Measurements from ENCODE around the gene BAG5. TPM values are rescaled to one million over a fixed set of nuclear protein-coding genes. Genes with fewer than 3 reads are reported as not detected.

Gene BAG5
- total RNA-seq, 1 experiment from 2014 or later: 29.2 TPM

DNA sequence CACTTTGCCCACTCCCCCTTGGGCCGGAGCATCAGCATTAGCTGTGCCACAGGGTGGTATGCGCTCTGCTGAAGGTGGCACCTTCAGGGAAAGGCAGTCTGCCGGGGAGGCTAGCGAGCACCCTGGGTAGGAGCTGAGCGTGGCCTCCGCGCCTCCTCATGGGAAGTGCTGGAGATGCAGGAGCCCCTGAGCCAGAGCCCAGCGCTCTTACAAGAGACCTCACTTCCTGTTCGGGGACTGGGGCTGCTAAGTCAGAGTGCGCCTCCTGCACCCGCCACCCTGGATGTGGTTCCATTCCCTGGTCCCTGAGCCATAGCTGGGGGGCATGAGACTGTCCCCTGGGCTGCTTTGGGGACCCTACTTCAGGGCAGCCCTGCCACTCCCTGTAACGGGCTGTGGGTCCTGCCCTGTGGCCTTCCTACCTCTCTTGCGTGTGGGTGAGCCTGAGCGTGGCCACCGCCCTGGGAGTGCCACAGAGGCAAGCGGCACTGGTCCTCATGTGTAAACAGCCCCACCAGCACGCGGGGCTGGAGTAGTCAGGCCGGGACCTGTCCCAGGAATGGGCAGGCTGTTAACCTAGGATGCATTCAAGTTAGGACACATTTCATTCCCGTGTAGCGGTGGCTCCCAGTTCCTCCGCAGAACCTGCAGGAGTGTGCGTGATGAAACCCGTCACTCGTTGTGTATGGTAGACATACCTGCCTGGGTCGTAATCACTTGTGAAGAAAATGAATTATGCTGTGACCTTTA, 19.7 kb upstream of the BAG5 start:
- H3K27ac Mint-ChIP-seq: 0 out of 2 replicates have a peak overlapping the region, but pooled peaks have one; percentile 53
- TF ChIP-seq ZNF396 (CRISPR knock-in tag; IDR thresholded peaks at IDR 0.05; ENCODE audit: borderline replicate concordance): no peak
- no peak for TF ChIP-seq FOXK1 (CRISPR knock-in tag; IDR thresholded peaks at IDR 0.05)
- TF ChIP-seq, protein P1, sequence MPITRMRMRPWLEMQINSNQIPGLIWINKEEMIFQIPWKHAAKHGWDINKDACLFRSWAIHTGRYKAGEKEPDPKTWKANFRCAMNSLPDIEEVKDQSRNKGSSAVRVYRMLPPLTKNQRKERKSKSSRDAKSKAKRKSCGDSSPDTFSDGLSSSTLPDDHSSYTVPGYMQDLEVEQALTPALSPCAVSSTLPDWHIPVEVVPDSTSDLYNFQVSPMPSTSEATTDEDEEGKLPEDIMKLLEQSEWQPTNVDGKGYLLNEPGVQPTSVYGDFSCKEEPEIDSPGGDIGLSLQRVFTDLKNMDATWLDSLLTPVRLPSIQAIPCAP (CRISPR knock-in tag; IDR thresholded peaks at IDR 0.05): no peak
- TF ChIP-seq, protein P2, sequence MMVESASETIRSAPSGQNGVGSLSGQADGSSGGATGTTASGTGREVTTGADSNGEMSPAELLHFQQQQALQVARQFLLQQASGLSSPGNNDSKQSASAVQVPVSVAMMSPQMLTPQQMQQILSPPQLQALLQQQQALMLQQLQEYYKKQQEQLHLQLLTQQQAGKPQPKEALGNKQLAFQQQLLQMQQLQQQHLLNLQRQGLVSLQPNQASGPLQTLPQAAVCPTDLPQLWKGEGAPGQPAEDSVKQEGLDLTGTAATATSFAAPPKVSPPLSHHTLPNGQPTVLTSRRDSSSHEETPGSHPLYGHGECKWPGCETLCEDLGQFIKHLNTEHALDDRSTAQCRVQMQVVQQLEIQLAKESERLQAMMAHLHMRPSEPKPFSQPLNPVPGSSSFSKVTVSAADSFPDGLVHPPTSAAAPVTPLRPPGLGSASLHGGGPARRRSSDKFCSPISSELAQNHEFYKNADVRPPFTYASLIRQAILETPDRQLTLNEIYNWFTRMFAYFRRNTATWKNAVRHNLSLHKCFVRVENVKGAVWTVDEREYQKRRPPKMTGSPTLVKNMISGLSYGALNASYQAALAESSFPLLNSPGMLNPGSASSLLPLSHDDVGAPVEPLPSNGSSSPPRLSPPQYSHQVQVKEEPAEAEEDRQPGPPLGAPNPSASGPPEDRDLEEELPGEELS (CRISPR knock-in tag; IDR thresholded peaks at IDR 0.05): no peak
- TF ChIP-seq, protein P3, sequence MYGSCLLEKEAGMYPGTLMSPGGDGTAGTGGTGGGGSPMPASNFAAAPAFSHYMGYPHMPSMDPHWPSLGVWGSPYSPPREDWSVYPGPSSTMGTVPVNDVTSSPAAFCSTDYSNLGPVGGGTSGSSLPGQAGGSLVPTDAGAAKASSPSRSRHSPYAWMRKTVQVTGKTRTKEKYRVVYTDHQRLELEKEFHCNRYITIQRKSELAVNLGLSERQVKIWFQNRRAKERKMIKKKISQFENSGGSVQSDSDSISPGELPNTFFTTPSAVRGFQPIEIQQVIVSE (CRISPR knock-in tag; IDR thresholded peaks at IDR 0.05; ENCODE audit: borderline replicate concordance): no peak
- ChIA-PET CTCF (no interaction called here), POLR2A (no interaction called here)
- H3K27me3 Mint-ChIP-seq (ENCODE audit: low read depth): no peaks in the 10 kb centered on the region
- H3K4me3 Mint-ChIP-seq: no peak overlapping the region
- peak; percentile 72 for ATAC-seq
- no peak for DNase-seq (ENCODE audit: low spot score)
- H3K36me3 Mint-ChIP-seq: peaks cover 24% of the 10 kb centered on the region
- no peaks in the 10 kb centered on the region for H3K4me1 Mint-ChIP-seq
- H3K9me3 Mint-ChIP-seq: peaks cover 3% of the 10 kb centered on the region

DNA sequence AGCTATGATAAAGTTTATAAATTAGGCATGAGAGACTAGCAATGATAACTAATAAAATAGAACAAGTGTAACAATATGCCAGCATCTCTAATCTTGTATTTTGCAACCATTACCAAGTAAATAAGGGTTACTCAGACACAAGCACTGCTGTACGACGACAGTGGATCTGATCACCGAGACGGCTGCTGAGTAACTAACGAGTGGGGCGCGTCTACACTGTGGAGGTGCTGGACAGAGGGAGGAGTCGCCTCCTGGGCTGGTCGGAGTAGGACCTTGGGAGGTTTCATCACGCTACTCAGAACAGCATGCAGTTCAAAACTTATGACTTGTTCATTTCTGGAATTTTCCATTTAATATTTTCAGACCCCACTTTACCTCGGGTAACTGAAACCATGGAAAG, 18.7 kb upstream of the BAG5 start:
- ChIA-PET POLR2A (no interaction called here), CTCF (no interaction called here)
- Mint-ChIP-seq H3K9me3 (peaks cover 3% of the 10 kb centered on the region), H3K4me1 (no peaks in the 10 kb centered on the region), H3K27me3 (ENCODE audit: low read depth) (no peaks in the 10 kb centered on the region), H3K27ac (no peak overlapping the region), H3K36me3 (peaks cover 21% of the 10 kb centered on the region), H3K4me3 (no peak overlapping the region)
- ATAC-seq (no peak), DNase-seq (ENCODE audit: low spot score) (no peak)
- TF ChIP-seq KAT7 (CRISPR knock-in tag; IDR thresholded peaks at IDR 0.05; ENCODE audit: borderline replicate concordance): no peak
- TF ChIP-seq, protein P4, sequence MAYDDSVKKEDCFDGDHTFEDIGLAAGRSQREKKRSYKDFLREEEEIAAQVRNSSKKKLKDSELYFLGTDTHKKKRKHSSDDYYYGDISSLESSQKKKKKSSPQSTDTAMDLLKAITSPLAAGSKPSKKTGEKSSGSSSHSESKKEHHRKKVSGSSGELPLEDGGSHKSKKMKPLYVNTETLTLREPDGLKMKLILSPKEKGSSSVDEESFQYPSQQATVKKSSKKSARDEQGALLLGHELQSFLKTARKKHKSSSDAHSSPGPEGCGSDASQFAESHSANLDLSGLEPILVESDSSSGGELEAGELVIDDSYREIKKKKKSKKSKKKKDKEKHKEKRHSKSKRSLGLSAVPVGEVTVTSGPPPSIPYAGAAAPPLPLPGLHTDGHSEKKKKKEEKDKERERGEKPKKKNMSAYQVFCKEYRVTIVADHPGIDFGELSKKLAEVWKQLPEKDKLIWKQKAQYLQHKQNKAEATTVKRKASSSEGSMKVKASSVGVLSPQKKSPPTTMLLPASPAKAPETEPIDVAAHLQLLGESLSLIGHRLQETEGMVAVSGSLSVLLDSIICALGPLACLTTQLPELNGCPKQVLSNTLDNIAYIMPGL (CRISPR knock-in tag; IDR thresholded peaks at IDR 0.05): no peak
- TF ChIP-seq EMX1 (CRISPR knock-in tag; IDR thresholded peaks at IDR 0.05): no peak
- TF ChIP-seq HMGA2 (CRISPR knock-in tag; IDR thresholded peaks at IDR 0.05): no peak
- no peak for TF ChIP-seq TP53 (CRISPR knock-in tag; IDR thresholded peaks at IDR 0.05)
- TF ChIP-seq ATF1 (CRISPR knock-in tag; IDR thresholded peaks at IDR 0.05): no peak
- TF ChIP-seq, protein P5, sequence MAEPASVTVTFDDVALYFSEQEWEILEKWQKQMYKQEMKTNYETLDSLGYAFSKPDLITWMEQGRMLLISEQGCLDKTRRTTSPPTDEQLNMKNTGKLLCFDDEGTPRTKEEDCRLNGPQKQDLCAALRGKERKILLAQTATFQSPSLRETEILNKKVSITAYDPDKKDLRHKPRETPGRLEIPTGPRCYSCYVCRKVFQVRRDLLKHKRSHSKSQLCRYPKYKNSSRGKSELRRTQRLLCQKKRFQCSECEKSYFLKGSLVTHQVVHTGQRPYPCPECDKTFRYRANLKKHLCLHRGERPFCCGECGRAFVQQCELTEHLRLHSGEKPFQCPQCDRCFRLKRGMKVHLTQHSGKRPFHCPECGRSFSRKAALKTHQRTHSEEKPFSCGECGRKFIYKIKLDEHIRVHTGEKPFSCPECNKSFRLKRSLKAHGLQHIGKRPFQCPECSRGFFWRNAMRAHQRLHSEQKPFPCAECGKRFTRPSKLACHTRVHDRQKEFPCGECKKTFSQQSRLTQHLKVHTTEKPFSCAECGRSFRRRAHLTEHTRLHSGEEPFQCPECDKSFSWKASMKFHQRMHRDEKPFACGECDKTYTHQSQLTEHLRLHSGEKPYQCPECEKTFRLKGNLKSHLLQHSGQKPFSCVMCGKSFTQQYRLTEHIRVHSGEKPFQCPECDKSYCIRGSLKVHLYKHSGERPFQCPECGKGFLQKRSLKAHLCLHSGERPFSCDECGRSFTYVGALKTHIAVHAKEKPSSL (CRISPR knock-in tag; conservative IDR thresholded peaks at IDR 0.05): no peak
- TF ChIP-seq SP1 (CRISPR knock-in tag; conservative IDR thresholded peaks at IDR 0.05): no peak
- TF ChIP-seq, protein P6, sequence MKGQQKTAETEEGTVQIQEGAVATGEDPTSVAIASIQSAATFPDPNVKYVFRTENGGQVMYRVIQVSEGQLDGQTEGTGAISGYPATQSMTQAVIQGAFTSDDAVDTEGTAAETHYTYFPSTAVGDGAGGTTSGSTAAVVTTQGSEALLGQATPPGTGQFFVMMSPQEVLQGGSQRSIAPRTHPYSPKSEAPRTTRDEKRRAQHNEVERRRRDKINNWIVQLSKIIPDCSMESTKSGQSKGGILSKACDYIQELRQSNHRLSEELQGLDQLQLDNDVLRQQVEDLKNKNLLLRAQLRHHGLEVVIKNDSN (CRISPR knock-in tag; IDR thresholded peaks at IDR 0.05): no peak
- TF ChIP-seq, protein P7, sequence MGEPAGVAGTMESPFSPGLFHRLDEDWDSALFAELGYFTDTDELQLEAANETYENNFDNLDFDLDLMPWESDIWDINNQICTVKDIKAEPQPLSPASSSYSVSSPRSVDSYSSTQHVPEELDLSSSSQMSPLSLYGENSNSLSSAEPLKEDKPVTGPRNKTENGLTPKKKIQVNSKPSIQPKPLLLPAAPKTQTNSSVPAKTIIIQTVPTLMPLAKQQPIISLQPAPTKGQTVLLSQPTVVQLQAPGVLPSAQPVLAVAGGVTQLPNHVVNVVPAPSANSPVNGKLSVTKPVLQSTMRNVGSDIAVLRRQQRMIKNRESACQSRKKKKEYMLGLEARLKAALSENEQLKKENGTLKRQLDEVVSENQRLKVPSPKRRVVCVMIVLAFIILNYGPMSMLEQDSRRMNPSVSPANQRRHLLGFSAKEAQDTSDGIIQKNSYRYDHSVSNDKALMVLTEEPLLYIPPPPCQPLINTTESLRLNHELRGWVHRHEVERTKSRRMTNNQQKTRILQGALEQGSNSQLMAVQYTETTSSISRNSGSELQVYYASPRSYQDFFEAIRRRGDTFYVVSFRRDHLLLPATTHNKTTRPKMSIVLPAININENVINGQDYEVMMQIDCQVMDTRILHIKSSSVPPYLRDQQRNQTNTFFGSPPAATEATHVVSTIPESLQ (CRISPR knock-in tag; IDR thresholded peaks at IDR 0.05): no peak
- TF ChIP-seq ZNF219 (CRISPR knock-in tag; IDR thresholded peaks at IDR 0.05; ENCODE audit: borderline replicate concordance): no peak
- TF ChIP-seq ESRRA (CRISPR knock-in tag; IDR thresholded peaks at IDR 0.05; ENCODE audit: borderline replicate concordance): no peak
- TF ChIP-seq, protein P1 (CRISPR knock-in tag; IDR thresholded peaks at IDR 0.05): no peak
- TF ChIP-seq, protein P3 (CRISPR knock-in tag; IDR thresholded peaks at IDR 0.05; ENCODE audit: borderline replicate concordance): no peak
- no peak for TF ChIP-seq CREB1 (CRISPR knock-in tag; IDR thresholded peaks at IDR 0.05)
- TF ChIP-seq ZBTB21 (CRISPR knock-in tag; IDR thresholded peaks at IDR 0.05; ENCODE audit: borderline replicate concordance): no peak

All from WTC11 (cell line).